NCI-H2081 treated with DMSO at 0.1 percent for 48 hours (cell line): ENCODE results near the gene YPEL1.

Experiments used
- DNase-seq: peaks from one replicate; lab custom pipeline; 2025; lab: John Stamatoyannopoulos, UW

Gene YPEL1

DNA sequence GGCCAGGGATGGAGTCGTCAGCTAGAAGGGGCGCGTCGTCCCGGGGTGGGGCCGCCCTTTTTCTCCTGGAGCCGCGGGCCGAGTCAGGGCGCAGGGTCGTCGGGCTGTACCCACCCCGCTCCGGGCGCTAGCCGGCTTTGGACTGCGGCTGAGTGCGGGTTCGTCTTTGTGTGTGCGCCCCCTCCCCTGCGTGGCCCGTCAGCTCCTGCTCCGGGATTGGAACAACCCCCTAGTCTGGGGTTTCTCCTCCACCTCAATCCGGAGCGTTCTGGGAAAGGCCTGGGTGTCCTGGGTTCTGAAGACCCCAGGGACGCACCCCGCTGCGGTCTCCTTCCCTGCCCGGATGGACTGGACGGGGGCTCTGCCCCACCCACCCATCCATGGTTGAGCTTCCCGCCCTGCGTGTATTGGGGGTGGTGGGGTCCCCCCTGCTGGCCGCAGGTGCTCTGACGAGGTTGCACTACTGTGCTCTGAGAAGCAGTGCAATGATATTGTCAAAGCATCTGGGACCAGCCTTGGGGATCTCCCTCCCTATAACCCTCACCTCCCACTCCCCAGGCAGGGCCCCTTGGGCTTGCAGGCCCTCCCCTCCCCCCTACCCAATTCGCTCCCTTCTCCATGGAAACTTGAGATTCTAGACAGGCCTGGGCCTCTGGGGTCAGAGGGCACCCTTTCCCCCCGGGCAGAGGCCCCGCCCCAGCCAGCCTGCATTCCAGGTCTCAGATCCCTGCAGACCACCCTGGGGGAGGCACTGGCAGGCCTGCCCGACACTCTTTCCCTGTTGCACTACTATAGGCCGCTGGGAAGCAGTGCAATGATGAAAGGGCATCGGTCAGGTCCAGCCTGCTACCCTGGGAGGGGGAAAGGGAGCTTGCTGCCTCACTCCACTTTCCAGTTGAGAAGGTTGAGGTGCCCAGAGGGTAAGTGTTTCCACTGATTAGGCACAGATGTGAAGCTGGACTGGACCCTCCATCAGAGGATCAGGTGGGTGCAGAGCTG lies 82.7 kb downstream of the YPEL1 start:
- DNase-seq = no peak

GRCh38 chr22:21652010-21652546 lies 83.5 kb downstream of the YPEL1 start:
- peak; percentile 35 for DNase-seq

GRCh38 chr22:21651521-21652009 lies 84.0 kb downstream of the YPEL1 start:
- DNase-seq = no peak

DNA sequence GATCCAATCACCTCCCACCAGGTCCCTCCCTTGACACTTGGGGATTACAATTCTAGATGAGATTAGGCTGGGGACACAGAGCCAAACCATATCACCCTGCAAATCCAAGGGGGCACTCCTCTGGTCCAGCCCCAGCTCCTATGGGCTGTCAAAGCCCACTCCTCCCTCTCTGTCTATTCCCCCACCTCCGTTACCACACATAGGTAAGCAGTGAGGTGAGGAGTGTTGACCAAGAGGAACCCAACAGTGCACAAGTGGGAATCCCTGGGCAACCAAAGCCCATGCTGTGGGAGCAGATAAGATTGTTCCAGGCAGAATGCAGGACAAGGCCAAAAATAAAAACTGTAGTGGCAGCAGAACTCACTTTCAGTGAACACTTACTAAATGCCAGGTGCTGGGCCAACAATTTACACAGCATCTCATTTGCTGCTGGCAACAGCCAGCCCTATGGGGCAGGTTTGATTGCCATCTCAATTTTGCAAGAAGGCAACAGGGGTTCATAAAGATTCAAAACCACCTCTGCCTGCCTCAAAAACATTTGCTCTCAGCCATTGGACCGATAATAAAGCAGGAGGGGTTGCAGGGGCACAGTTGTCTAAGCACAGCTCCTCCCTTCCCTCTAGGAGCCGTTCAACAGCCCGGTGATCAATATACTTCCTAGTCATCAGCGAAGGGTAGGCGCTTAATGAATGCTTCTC lies 84.6 kb downstream of the YPEL1 start:
- no peak for DNase-seq

DNA sequence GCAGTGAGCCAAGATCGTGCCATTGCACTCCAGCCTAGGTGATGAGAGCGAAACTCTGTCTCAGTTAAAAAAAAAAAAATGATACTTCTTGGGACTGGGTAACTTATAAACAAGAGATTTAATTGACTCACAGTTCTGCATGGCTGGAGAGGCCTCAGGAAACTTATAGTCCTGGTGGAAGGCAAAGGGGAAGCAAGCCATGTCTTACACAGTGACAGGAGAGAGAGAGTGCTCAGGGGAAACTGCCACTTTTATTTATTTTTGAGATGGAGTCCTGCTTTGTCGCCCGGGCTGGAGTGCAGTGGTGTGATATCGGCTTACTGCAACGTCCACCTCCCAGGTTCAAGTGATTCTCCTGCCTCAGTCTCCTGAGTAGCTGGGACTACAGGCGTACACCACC lies 85.3 kb downstream of the YPEL1 start:
- no peak for DNase-seq
